Activated T-helper 1 cell treated with Interleukin-2 at 50 U/mL for 16 hours (primary cell): Measurements from ENCODE around the gene ASPHD1.
"Not testable (repeated sequence)": the region's sequence is repeated elsewhere in the genome, so short reads cannot be mapped to it uniquely, and the experiment has no call there.

ENCODE experiments used
- DNase-seq: peaks from one replicate; pipeline ENCODE4 v3.0.0-alpha.2; 2020; ENCODE audit warnings: low read depth

Gene ASPHD1, protein sequence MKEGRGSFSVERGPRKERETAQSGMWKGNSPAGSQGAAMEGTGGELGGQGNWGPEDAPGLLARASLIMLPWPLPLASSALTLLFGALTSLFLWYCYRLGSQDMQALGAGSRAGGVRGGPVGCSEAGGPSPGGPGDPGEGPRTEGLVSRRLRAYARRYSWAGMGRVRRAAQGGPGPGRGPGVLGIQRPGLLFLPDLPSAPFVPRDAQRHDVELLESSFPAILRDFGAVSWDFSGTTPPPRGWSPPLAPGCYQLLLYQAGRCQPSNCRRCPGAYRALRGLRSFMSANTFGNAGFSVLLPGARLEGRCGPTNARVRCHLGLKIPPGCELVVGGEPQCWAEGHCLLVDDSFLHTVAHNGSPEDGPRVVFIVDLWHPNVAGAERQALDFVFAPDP

DNA sequence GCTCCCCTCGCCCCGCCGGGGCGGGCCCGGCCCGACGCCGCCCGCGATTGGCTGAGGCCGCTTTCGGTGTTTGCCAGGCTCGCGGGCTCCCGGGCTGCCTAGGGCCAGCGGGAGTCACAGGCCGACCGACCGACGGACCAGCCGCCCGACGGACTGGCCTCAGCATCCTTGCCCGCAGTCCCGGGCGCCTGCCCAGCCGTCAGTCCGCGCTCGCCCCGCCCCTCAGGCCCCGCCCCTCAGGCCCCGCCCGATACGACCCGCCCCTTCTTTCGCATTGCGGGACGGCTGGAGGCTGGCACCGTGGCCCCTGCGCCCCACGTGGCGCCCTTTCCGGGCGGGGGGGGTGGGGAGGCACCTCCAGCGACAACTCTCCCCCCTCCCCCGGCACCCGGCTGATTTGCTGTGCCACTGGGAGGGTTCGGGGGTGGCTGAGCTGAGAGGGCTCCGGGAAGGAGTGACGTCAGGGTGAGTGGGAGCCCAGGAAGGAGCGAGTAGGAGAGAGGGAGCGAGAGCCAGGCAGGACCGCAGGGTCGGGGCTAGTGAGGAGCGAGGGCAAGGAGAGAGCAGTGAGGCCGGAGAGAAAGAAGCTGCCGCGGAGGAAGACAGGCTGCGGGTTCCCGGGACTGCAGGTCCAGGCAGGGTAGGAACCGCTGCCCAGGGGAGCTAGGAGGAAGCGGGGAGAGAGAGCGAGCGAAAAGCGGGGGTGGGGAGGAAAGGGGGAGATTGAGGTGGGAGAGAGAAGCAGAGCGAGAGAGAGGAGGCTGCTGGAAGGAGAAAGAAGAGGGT is at the start of gene ASPHD1:
ASPHD1 (plus strand) TSS at position 387 of the 786 bp plus-strand sequence. CDS start 484 bp downstream, outside the sequence.
- DNase-seq = peak; percentile 65

DNA sequence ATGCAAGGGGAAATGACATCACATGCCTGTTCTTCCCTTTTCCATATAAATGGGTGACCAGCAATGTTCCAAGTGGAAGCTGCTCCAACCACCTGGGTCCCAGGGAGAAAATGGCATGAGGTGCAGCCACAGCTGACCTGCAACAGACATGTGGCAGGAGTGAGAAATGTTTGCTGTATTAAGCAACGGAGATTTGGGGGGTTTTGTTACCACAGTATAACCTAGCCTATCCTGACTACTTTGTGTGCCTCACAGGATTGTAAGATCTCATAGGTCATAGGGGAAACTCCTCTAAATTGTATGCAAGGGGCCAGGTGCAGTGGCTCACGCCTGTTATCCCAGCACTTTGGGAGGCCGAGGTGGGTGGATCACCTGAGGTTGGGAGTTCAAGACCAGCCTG is 49.3 kb upstream of the ASPHD1 start:
- DNase-seq = no peak

DNA sequence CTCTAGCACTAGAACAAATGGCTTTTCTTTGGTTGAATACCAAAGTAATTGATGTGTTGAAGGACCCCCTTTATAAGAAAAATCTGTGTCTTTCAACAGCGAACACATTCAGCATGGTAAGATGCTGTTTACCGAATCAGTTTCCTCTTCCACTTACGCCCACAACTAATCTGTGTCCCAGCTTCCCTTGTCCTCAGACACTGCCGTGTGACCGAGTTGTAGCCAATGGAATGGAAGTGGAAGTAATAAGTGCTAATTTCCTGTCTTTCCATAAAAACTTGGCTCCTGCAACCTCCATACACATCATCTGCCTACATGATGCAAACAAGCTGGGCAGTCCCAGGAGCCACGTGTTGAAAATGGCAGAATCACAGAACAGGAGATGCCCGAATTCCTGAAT is 47.6 kb upstream of the ASPHD1 start:
- DNase-seq = no peak

DNA sequence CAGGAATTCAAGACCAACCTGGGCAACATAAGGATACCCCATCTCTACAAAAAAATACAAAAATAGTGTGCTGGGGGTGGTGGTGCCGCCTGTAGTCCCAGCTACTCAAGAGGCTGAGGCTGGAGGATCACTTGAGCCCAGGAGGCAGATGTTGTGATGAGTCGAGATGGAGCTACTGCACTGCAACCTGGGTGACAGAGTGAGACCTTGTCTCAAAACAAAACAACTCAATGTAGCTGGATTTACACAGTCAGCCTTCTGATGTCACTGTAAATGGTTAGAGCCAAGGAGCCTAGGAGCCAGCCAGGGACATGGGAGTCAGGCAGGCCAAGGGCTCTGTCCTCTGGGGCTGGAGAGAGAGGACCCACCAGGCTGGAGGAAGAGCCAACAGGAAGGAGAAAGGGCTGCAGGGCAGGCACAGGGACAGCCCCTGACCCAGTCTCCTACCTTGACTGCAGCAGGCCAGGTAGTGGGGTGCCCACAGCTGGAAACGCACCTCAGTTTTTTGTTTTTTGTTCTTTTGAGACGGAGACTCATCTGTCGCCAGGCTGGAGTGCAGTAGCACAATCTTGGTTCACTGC is 45.7 kb upstream of the ASPHD1 start:
- DNase-seq = no peak

DNA sequence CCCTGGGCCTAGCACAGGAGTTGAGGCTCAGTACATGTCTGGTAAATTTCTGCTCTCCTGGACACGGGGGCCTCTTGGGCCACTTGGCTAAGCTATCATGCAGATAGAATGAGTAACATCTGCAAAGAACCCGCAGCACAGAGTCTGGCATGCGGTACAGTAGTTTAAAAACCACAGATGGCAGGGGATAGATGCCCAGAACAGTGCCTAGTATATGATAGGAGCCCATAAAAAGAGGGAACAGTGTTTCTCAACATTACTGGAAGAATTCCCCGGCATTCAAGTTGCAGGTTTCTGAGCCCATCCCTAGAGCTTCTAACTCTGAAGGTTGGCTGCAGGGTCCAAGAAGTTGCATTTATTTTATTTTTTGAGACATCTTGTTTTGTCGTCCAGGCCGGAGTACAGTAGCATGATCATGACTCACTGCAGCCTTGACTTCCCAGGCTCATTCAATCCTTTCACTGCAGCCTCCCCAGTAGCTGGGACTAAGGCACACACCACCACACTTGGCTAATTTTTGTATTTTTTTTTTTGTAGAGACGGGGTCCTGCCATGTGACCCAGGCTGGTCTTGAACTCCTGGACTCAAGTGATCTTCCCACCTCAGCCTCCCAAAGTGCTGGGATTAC is 43.0 kb upstream of the ASPHD1 start:
- no peak for DNase-seq

DNA sequence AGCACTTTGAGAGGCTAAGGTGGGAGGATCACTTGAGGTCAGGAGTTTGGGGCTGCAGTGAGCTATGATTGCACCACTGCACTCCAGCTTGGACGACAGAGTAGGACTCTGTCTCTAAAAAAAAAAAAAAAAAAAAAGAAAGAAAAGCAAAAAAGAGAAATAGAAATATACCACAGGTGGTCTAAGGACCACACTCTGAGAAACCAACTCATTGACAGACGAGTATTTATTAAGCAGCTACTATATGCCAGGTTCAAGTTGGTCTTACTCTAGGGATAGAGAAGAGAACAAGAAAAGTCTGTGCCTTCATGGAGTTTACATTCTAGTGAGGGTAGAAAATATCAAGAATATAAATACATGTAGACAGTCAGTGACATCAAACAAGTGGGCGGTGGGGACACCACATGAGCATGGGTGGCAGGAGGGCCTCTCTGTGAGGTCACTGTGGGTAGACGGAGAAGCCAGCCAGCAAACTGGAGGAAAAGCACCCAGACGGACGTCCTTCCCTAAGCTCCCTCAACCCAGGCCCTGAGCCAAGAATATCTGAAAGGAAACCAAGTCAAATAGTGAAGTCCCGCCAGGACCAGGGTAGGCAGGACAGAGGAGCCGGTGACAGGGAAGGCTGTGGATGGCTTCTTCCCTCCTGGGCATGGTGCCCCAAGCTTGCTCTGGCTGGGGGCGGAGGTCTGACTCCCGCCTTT is 42.0 kb upstream of the ASPHD1 start:
- DNase-seq = no peak

DNA sequence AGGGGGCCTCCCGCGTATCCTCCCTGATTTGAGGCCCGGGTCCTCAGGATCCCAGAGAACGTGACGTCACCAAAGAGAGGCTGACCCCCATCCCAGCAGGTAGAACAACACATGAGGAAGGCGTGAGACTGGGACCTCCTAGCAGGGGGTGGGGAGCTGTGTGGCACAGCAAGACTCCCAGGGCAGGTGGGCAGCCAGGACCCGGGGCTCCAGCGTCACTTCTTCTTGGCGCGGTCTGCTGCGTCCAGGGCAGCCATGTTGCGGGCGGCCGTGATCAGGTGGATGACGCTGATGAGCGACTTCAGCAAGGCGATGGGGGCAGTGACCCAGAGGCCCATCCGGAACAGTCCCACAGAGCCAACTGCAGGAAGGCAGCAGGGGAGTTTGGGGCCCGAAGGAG is 41.3 kb upstream of the ASPHD1 start:
- DNase-seq = no peak

DNA sequence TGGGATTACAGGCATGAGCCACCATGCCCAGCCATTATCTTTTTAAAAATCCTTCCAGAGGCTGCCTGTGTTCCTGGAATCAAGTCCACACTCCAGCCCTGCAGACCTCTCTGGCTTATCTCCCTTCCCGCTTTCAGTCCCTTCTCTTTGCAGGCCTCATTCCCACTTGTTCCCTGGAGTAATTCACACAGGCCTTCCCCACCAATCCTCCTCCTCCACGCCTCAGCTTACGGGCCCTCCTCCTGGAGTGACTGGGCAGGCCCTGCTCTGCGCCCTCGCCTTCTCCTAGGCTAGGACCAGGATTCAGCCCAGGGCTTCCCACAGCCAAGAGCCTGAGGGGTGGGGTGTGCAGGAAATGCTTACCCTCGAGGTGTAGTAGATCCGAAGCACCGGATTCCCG is 40.1 kb upstream of the ASPHD1 start:
- no peak for DNase-seq

DNA sequence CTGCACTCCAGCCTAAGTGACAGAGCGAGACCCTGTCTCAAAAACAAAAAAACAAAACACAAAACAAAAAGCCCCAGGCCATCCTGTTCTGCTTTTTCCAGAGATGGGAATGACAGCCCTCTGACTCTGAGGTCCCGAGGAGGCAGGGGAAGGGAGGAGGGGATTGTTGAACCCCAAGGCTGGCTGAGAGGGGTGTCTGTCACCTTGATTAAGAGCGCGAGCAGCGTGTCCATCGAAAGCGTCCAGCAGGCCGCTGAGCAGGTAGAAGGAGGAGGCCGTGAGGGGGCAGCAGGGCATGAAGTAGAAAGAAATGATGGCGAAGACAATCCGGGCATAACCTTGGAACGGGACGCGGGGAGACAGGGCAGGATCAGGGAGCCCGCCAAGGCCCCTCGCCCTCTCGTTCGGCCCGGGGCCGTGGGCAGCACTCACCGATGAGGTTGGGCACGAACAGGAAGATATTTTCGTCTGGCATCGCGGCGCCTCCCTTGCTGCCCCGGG is 37.9 kb upstream of the ASPHD1 start:
- DNase-seq = no peak

DNA sequence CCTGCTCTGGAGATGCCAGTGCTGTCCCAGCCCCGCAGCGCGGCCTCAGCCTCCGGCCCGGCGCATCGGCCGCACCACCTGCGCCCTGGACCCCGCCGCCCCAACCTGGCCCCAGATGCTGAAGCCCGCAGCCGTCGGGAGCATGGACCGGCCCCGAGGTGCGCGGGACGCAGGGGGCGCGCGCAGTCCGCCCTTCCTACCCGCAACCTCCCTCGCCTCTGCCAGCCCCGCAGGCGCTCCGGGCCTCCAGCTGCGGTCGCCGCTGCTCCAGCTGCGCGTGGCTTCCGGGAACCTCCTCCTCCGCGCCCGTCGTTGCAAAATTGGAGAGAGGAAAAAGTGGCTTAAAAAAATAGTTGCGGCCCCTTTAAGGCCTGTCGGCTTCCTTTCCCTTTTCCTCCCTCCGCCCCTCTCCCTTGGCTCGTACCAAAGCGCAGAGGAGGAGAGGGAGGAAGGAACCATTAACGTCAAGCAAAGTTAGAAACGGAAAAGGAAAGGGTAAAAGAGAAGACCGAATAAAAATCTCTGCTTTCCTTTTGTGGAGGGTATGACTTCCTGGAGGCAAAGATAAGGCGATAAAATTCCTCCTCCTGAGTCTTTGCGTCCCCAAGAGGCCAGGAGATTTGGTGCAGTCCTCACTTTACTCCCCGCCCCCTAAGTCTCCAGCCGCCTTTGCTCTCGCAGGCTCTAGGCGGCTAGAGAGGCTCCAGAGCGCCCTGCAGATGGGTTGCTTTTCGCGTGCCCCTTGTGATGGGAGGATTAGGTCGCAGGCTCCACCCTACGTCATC is 37.2 kb upstream of the ASPHD1 start, which contains the start of gene CDIPT:
CDIPT (minus strand) TSS at position 343 of the 785 bp plus-strand sequence. CDS start 369 bp downstream, outside the sequence.
- DNase-seq = peak; percentile 87

DNA sequence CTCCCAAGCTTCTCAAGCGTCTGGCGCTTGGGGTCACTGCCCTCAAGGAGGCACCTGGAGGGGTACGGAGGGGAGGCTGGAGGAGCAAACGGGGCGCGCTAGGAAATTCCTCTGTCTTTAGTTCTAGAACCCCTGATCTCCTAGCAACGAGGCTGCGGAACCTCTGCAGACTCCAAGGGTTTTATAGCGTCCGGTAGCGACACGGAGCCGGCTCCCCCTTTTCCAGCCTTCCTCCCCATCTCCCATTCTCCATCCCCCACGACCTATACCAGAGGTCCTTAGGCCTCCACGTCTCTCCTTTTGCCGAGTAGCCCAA is 36.7 kb upstream of the ASPHD1 start:
- DNase-seq = no peak

DNA sequence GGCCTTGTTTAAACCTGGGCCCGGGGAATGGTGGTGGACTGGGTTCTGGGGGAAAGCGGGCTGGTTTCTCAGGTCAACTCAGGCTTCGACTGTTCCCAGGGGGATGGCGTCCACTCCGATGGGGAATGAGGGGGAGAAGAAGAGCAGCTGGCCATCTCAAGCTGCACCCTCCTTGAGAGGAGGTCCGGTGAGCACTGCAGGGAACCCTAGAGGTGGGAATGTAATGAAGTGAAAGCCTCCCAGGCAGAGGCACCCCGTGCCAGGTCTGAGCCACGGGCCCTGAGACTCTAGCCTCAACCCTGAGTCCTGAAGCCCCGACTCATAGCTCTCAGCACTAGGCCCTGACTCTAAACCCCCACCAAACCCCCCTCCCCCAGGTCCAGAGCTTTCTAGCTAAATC is 36.1 kb upstream of the ASPHD1 start:
- DNase-seq = no peak

DNA sequence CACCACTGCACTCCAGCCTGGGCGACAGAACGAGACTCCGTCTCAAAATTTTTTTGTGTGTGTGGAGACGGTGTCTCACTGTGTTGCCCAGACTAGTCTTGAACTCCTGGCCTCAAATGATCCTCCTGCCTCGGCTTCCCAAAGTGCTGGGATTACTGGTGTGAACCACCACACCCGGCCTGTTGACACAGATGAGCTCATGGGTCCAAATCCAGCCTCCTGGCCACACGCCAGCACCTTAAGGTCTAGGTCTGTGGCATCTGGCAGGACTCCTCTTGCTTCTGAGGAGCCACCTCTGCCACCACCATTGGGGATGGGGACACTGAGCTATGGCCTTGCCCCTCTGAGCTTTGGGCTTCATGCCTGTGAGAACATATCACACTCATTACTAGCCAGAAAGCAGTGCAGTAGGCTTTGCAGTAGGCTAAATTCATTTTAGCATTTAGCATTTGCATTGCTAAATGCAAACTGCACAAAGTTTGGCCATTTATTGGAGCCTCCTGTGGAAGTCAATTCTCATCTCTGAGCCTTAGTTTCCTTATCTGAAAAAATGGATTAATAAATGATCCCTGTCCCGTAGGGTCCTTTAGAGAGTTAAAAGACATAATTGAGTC is 31.8 kb upstream of the ASPHD1 start:
- DNase-seq = no peak

DNA sequence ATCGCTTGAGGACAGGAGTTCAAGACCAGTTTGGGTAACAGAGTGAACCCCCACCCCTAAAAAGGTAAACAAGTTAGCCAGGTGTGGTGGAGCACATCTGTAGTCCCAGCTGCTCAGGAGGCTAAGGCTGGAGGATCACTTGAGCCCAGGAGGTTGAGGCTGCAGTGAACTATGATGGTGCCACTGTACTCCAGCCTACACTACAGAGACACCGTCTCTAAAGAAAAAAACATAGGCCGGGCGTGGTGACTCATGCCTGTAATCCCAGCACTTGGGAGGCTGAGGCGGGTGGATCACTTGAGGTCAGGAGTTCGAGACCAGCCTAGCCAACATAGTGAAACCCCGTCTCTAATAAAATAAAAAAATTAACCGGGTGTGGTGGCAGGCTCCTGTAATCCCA is 31.2 kb upstream of the ASPHD1 start:
- DNase-seq = not testable (repeated sequence)

DNA sequence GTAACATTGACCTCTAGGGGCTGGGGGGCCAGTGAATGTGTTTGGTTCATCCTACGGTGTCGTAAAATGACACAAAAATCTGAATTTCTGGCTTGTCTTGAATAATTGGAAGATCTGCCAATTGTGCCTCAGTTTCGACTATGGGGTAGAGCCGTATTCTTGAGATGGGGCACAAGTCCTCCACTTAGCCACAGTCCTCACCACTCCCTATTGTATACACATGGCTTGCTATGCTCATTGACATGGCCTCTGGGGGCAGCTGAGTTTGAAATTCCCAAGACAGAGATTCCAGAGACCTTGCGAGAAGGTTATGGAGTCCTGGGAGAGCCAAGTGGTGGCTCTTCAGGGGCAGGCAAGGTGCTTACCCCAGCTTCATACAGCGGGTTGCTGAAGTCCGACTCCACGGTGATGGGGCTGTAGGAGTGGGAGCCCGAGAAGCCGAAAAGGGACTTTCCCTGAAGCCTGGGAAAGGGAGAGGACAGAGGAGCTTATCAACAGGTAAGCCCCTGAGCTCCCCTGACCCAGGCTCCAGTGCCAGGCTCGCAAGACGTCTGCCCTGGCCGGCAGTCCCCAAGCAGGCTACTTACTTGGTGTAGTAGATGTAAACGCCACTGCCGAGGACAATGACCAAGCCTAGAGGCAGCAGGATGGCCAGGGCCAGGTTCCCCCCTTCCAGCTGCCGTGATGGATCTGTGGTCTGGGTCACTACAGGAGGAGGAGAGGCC is 28.3 kb upstream of the ASPHD1 start:
- DNase-seq = no peak

DNA sequence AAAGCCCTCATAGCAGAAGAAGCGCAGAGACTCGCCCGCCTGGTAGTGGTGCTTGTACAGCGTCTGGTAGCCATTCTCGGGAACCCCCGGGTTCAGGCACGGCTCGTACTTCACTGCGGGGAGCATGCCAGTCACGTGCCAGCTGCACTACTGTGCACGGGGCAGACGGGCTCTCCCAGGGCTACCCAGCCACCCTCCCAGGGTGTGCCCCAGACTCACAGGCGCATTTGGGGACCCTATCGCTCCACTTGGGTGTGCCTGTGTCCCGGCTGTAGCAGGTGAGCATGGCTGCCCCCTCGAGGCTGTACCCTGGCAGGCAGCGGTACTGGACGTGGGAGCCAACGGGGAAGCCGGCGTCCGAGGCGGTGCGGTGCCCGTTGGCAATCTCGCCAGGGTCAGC is 27.0 kb upstream of the ASPHD1 start:
- DNase-seq = no peak

DNA sequence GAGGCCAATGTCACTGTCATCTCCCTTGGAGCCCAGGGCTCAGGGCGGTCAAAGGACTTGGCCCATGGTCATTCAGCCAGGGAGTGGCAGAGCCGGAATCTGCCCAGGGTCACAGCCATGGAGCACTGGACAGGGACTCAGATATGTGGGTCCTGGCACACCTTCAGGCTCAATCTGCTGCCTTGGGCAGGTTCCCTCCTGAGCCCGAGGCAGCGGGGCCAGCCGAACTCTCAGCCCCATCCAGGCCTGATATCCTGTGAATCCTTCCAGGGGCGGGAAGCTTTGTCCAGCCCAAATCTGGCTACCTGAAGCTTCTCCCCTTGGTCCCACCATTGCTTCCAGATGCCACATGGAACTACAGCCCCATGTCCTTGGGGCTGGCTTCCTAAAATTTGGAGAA is 25.1 kb upstream of the ASPHD1 start:
- no peak for DNase-seq

DNA sequence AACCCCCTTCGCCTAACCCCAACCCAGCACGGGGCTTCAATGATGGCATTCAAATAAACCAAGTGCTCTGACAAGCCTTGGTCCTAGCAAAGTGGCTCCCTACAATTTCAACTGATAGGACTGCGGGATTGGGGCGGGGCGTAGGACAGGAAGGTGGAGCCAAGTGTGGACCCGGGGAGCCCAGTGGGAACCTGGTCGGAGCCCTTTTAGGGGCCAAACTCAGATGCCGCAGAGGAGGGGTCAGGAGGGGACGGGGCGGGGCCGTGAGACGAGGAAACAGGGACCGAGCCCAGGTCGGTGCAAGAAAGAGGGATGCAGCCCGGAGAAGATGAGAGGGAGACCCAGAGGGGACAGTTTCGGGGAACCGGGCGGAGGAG is 24.1 kb upstream of the ASPHD1 start:
- no peak for DNase-seq

DNA sequence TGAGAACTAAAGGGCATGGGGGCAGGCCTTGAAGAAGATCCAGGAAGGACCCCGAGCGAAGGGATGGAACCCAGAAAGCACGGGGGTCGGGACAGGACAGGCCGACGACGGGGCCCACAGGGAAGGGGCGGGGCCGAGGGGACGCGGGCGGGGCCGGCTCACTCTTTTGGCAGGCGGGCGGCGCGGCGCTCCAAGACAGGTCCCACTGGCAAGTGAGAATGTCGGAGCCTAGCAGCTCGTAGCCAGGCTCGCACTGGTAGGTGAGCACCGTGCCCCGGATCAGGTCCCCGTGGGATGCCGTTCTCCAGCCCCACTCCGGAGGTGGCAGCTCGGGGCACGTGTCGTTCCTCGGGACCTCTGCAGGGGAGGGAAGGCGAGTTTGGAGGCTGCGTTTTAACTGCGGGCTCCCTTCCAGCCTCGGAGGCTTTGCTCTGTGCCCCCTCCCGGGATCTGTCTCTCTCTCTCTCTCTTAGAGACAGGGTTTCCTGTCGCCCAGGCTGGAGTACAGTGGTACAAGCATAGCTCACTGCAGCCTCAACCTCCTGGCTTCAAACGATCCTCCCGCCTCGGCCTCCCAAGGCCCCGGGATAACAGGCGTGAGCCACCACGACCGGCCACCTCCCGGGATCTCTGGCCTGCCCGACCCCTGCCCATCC is 23.6 kb upstream of the ASPHD1 start:
- peak; percentile 18 for DNase-seq
